ENCODE results near the gene TLR6. TPM values are rescaled to one million over a fixed set of nuclear protein-coding genes. Genes with fewer than 3 reads are reported as not detected.

TLR6 gene
- total RNA-seq, 1 experiment from 2014 or later: 0.11 TPM

DNA sequence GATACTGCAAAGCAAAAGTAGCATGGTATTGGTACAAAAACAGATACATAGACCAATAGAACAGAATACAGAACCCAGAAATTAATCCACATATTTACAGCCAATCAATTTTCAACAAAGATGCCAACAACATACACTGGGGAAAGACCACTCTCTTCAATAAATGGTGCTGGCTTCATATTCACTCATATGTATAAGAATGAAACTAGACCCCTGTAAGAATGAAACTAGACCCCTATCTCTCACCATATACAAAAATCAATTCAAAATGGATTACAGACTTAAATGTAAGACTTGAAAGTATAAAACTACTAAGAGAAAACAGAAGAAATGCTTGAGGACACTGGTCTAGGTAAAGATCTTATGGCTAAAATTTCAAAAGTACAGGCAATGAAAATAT, 19.3 kb downstream of the TLR6 start (continued):
- TF ChIP-seq CDX4 (CRISPR knock-in tag; IDR thresholded peaks at IDR 0.05; ENCODE audit: borderline replicate concordance) (no peak), ZSCAN18 (CRISPR knock-in tag; IDR thresholded peaks at IDR 0.05) (no peak)

- Mint-ChIP-seq H3K27ac (no peak overlapping the region), H3K4me3 (no peak overlapping the region), H3K9me3 (peaks cover 21% of the 10 kb centered on the region), H3K27me3 (ENCODE audit: low read depth) (no peaks in the 10 kb centered on the region), H3K4me1 (peaks cover 9% of the 10 kb centered on the region), H3K36me3 (no peaks in the 10 kb centered on the region)
- ChIA-PET CTCF (no interaction called here), POLR2A (no interaction called here)
- ATAC-seq (no peak), DNase-seq (ENCODE audit: low spot score) (no peak)
- no peak for TF ChIP-seq IRF1 (CRISPR knock-in tag; IDR thresholded peaks at IDR 0.05)
These were observed 22.0 kb downstream of the TLR6 start for GRCh38 chr4:38834570-38834969.

DNA sequence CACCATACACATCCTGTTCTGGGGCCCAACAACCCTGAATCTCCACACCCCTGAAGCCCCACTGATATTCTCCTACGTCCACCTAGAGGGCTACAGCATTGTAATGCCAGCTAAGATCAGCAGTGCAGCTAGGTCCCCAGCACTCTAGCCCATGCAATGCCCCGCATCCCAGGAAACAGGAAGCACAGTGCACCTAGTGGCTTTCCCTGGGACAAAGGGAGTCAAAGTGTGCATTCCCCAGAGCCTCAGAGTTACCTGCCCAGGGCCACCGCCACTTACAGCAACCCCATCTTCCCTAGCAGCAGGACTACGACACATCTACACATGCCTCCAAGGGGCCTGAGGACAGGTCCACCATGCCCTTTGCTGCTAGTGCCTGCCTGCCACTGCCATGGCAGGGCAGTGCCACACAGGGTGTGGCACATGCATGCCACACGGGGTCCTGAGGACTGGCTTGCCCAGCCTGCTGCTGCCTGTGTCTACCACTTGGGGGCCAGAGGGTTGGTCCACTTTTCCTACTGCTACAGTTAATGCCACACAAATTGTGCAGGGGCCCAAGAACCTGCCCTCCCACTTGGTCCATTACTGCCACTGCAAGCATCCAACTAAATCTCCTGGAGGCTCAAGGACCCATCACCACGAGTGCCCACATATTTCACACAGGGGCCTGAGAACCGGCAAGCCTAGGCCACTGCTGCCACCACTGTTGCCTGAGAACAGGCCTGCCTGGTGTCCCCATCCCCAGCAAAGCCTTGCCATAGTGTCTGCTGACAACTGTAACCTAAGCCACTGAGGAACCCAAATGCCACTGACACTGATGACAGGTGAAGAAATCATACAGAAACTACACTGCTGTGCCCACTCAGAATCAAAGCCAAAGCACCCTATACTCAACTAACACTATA, 23.7 kb downstream of the TLR6 start:
- no peaks in the 10 kb centered on the region for H3K27me3 Mint-ChIP-seq (ENCODE audit: low read depth)
- no peak overlapping the region for H3K4me3 Mint-ChIP-seq
- peak; percentile 17 for DNase-seq (ENCODE audit: low spot score)
- TF ChIP-seq OVOL2 (CRISPR knock-in tag; IDR thresholded peaks at IDR 0.05; ENCODE audit: borderline replicate concordance) (no peak), JUN (CRISPR knock-in tag; IDR thresholded peaks at IDR 0.05) (no peak), AFF4 (CRISPR knock-in tag; IDR thresholded peaks at IDR 0.05; ENCODE audit: borderline replicate concordance) (no peak), TP53 (CRISPR knock-in tag; IDR thresholded peaks at IDR 0.05) (no peak)
- H3K27ac Mint-ChIP-seq: no peak overlapping the region
- no peaks in the 10 kb centered on the region for H3K36me3 Mint-ChIP-seq
- ATAC-seq: peak; percentile 92
- ChIA-PET CTCF (no interaction called here), POLR2A (no interaction called here)
- H3K4me1 Mint-ChIP-seq: peaks cover 2% of the 10 kb centered on the region
- H3K9me3 Mint-ChIP-seq: peaks cover 21% of the 10 kb centered on the region

DNA sequence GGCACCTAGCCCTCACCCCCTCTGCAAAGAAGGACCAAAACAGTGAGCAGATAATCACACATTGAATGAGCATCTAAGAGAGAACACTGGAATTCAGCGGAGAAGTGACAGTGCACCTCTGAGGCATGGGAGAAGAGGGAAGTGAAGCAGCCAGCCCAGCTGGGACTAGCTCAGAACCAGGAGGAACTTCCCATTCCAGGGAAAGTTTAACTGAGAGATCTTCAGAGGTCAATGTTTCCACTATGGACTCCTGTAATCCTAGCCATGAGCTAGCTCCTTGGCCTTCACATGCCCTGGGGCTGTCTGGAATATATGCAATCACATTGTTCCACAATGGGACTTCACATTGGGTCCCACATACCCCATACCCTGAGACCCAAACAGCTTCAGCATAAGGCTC, 24.4 kb downstream of the TLR6 start:
- no peak for DNase-seq (ENCODE audit: low spot score)
- Mint-ChIP-seq H3K27ac (no peak overlapping the region), H3K27me3 (ENCODE audit: low read depth) (no peaks in the 10 kb centered on the region), H3K4me1 (no peaks in the 10 kb centered on the region), H3K36me3 (no peaks in the 10 kb centered on the region), H3K4me3 (no peak overlapping the region), H3K9me3 (peaks cover 21% of the 10 kb centered on the region)
- ChIA-PET CTCF (interaction anchor here (0.9 kb wide), 1 partner anchor 28 kb away, joined by 5 read pairs; no protein-coding TSS in a partner anchor), POLR2A (no interaction called here)
- no peak for ATAC-seq
- TF ChIP-seq PREB (CRISPR knock-in tag; IDR thresholded peaks at IDR 0.05; ENCODE audit: borderline replicate concordance) (no peak), STAT6 (CRISPR knock-in tag; conservative IDR thresholded peaks at IDR 0.05; ENCODE audit: low read depth) (no peak), ZBTB21 (CRISPR knock-in tag; IDR thresholded peaks at IDR 0.05; ENCODE audit: borderline replicate concordance) (no peak), GTF2I (CRISPR knock-in tag; conservative IDR thresholded peaks at IDR 0.05) (no peak), ZNF671 (CRISPR knock-in tag; IDR thresholded peaks at IDR 0.05) (no peak), CDX4 (CRISPR knock-in tag; IDR thresholded peaks at IDR 0.05; ENCODE audit: borderline replicate concordance) (no peak), HMGA2 (CRISPR knock-in tag; IDR thresholded peaks at IDR 0.05) (no peak), ZNF138 (CRISPR knock-in tag; conservative IDR thresholded peaks at IDR 0.05) (no peak)
- TF ChIP-seq, protein P1, sequence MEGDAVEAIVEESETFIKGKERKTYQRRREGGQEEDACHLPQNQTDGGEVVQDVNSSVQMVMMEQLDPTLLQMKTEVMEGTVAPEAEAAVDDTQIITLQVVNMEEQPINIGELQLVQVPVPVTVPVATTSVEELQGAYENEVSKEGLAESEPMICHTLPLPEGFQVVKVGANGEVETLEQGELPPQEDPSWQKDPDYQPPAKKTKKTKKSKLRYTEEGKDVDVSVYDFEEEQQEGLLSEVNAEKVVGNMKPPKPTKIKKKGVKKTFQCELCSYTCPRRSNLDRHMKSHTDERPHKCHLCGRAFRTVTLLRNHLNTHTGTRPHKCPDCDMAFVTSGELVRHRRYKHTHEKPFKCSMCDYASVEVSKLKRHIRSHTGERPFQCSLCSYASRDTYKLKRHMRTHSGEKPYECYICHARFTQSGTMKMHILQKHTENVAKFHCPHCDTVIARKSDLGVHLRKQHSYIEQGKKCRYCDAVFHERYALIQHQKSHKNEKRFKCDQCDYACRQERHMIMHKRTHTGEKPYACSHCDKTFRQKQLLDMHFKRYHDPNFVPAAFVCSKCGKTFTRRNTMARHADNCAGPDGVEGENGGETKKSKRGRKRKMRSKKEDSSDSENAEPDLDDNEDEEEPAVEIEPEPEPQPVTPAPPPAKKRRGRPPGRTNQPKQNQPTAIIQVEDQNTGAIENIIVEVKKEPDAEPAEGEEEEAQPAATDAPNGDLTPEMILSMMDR (IDR thresholded peaks at IDR 0.05): no peak
